GM13977 (cell line): ENCODE results near the gene IL3RA.
"Not testable (repeated sequence)": the region's sequence is repeated elsewhere in the genome, so short reads cannot be mapped to it uniquely, and the experiment has no call there.

Source experiments
- DNase-seq: peaks from one replicate; pipeline ENCODE4 v3.0.0; 2012; ENCODE audit warnings: low spot score
- CTCF ChIP-seq: IDR thresholded peaks from 2 replicates; pipeline ENCODE4 v1.5.1; 2012; ENCODE audit warnings: mild to moderate bottlenecking, control low read depth; ENCODE audit not compliant: insufficient read depth; ENCODE audit errors: extremely low read depth, missing control alignments
- in situ Hi-C: fragments of 300-500 bp; cut with MboI; formaldehyde crosslinking; loops from one replicate; pipeline ENCODE4 v1.12.0; 2022; ENCODE audit warnings: low sequenced_read_pairs, low pct_unique_long_range_greater_than_20kb, mixed read lengths, inconsistent platforms; ENCODE audit not compliant: unreplicated experiment

IL3RA gene

DNA sequence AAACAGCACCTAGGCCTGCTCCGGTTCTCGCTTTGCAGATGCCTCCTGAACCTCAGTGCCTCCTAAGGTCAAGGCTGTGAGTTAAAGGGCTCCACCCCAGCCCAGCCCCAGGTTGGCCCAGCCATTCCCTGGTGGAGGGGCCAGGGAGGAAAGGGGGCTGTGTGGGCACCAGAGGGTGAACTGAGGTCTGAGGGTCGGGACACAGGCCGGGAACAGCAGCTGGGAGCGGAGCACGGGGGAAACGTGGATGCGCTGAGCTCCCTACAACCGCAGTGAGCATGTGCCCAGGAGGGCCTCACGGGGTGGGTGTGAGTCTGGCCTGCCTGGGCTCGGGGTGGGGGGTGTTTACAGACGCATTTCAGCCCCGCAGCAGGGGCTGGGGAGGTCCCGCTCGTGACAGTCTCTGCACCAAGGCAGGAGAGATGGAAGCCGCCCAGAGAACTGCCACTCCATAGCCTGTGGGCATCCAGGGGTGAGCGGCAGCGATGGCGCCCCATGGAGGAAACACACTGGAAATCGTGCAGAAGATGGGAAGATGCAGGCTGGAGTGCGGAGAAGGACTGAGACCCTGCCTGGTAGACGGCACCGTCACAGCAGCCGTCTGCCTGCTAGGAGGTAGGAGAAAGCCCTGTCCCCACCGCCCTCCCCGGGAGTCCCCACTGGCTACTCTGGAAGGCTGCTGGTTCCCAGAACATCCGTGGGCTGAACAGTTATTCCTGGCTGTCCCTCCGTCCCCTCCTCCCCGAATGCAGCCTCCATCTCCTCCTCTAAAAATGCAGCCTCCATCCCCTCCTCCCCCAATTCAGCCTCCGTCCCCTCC is 65.2 kb downstream of the IL3RA start:
- no peak for DNase-seq
- no peak for TF ChIP-seq CTCF
- in situ Hi-C loops, result no loop called here

DNA sequence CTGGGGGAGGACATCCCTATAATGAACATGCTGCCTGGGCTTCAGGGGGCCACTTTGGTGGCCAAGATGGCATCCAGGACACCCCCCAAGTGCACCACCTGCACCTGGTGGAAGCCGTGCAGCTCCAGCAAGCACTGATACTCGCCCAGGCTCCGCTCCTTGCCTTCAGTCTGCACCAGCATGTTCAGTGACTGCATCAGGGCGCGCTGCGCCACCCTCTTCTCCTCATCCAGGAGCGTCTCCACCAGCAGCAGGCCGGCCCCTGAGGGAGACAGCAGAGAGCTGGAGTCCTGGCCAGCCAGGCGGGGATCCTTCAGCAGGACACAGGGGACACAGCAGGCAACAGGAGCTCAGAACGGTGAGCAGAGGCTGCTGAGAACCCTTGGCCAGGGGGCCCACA is 66.6 kb downstream of the IL3RA start:
- no peak for TF ChIP-seq CTCF
- no peak for DNase-seq
- in situ Hi-C loops, result no loop called here

GRCh38 chrX:1403867-1404266 is 67.3 kb downstream of the IL3RA start:
- in situ Hi-C loops, result not testable (repeated sequence)

DNA sequence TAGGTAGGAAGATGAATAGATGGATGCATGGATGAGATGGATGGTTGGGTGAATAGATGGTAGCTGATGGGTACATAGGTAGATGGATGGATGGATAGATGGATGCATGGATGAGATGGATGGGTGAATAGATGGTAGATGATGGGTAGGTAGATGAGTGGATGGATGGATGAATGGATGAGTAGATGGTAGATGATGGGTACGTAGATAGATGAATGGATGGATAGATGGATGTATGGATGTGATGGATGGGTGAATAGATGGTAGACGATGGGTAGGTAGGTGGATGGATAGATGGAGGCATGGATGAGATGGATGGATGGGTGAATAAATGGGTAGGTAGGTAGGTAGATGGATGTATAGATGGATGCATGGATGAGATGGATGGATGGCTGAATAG is 69.2 kb downstream of the IL3RA start:
- in situ Hi-C loops, DNase-seq: not testable (repeated sequence)

More at GRCh38 chrX:1403867-1404266, 67.3 kb downstream of the IL3RA start:
- not testable (repeated sequence) for DNase-seq

DNA sequence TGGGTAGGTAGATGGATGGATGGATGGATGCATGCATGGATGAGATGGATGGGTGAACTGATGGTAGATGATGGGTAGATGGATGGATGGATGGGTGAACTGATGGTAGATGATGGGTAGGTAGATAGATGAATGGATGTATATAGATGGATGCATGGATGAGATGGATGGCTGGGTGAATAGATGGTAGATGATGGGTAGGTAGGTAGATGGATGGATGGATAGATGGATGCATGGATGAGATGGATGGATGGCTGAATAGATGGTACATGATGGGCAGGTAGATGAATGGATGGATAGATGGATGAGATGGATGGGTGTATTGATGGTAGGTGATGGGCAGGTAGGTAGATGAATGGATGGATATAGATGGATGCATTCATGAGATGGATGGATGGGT is 70.5 kb downstream of the IL3RA start:
- in situ Hi-C loops, result no loop called here
- no peak for TF ChIP-seq CTCF
- no peak for DNase-seq

GRCh38 chrX:1411326-1411725 is 74.7 kb downstream of the IL3RA start:
- DNase-seq, result no peak
- no peak for TF ChIP-seq CTCF
- in situ Hi-C loops, result no loop called here

- no peak for TF ChIP-seq CTCF
- in situ Hi-C loops, result no loop called here
- DNase-seq, result no peak
Measured at GRCh38 chrX:1412551-1413161, 76.1 kb downstream of the IL3RA start.
